H1 (cell line): Measurements from ENCODE around the gene OLIG2. TPM values are rescaled to one million over a fixed set of nuclear protein-coding genes. Genes with fewer than 3 reads are reported as not detected.
A peak's percentile ranks its signal among the peaks of the same experiment; 100 is the strongest.

Experiments
- CTCF ChIA-PET: fragments of 300-600 bp; sonication (Branson Sonifier 250); formaldehyde crosslinking; loops from one replicate; lab custom pipeline; 2021; ENCODE audit not compliant: partially characterized antibody; lab: Charles Lee
- POLR2A ChIA-PET: fragments of 300-600 bp; sonication (Branson Sonifier 250); formaldehyde crosslinking; loops from one replicate; lab custom pipeline; 2021; ENCODE audit warnings: inconsistent platforms; ENCODE audit not compliant: partially characterized antibody; lab: Charles Lee
- DNase-seq, 2 experiments: peaks; one replicate each; pipeline versions ENCODE4 v3.0.0 to v3.0.0-alpha.2; 2010 to 2022; ENCODE audit warnings: low spot score in 2 of 2, low read depth in 1 of 2, mixed read lengths in 1 of 2
- FAIRE-seq: peaks from 2 replicates; lab custom pipeline; 2011; peaks lifted over from hg19 to GRCh38; lab: Jason Lieb, UNC
- H2AFZ ChIP-seq: 2 replicates; pipeline ENCODE4 v1.8.1; 2012; ENCODE audit warnings: low read length, inconsistent platforms
- H2AK5ac ChIP-seq: 2 replicates; pipeline ENCODE4 v1.6.1; 2013; ENCODE audit warnings: low read depth, low read length
- H2BK120ac ChIP-seq: replicated peaks from 2 replicates; pipeline ENCODE3; 2013; ENCODE audit warnings: low read depth, low read length, inconsistent platforms
- H2BK12ac ChIP-seq: 2 replicates; pipeline ENCODE4 v1.6.1; 2013; ENCODE audit warnings: low read depth, low read length
- H2BK15ac ChIP-seq: 2 replicates; pipeline ENCODE4 v1.6.1; 2013; ENCODE audit warnings: low read length
- H2BK20ac ChIP-seq: 2 replicates; pipeline ENCODE4 v1.6.1; 2013; ENCODE audit warnings: low read length
- H2BK5ac ChIP-seq: 2 replicates; pipeline ENCODE4 v1.6.1; 2013; ENCODE audit warnings: low read depth, low read length
- H3K14ac ChIP-seq: 2 replicates; pipeline ENCODE4 v1.6.1; 2013; ENCODE audit warnings: inconsistent platforms; ENCODE audit not compliant: insufficient read length
- H3K18ac ChIP-seq: 2 replicates; pipeline ENCODE4 v1.6.1; 2013; ENCODE audit warnings: low read length; ENCODE audit errors: extremely low read depth
- H3K23ac ChIP-seq: 2 replicates; pipeline ENCODE4 v1.6.1; 2013; ENCODE audit warnings: inconsistent platforms; ENCODE audit not compliant: insufficient read length
- H3K23me2 ChIP-seq: 2 replicates; pipeline ENCODE4 v1.6.1; 2013; ENCODE audit warnings: low read depth, low read length
- H3K27ac ChIP-seq: 2 replicates; pipeline ENCODE4 v1.6.1; 2011; ENCODE audit warnings: low read depth, low read length, inconsistent platforms
- H3K27me3 ChIP-seq, 4 experiments: replicated peaks in 1 of 4; 1 replicate in 1 of 4; 2 replicates in 3 of 4; pipeline versions ENCODE4 v1.6.1 to v1.8.1; 2011 to 2013; ENCODE audit warnings: low read length in 3 of 4, mild to moderate bottlenecking in 3 of 4, inconsistent platforms in 2 of 4, mixed read lengths in 2 of 4, moderate library complexity in 1 of 4; ENCODE audit not compliant: control insufficient read depth in 3 of 4, insufficient read depth in 3 of 4; ENCODE audit errors: extremely low read depth in 1 of 4
- H3K36me3 ChIP-seq, 4 experiments: 2 replicates each; pipeline versions ENCODE4 v1.6.1 to v1.8.1; 2011 to 2013; ENCODE audit warnings: mild to moderate bottlenecking in 4 of 4, low read length in 3 of 4, moderate library complexity in 2 of 4, control low read depth in 1 of 4, inconsistent platforms in 1 of 4; ENCODE audit not compliant: insufficient read depth in 4 of 4, control insufficient read depth in 2 of 4
- H3K4ac ChIP-seq: replicated peaks from 2 replicates; pipeline ENCODE3; 2013; ENCODE audit warnings: low read length, low read depth, mixed read lengths, inconsistent platforms; ENCODE audit not compliant: insufficient read length
- H3K4me1 ChIP-seq, 4 experiments: replicated peaks in 1 of 4; 1 replicate in 1 of 4; 2 replicates in 3 of 4; pipeline versions ENCODE4 v1.6.1 to v1.8.1; 2011 to 2013; ENCODE audit warnings: low read length in 3 of 4, inconsistent platforms in 2 of 4, mixed read lengths in 1 of 4; ENCODE audit not compliant: insufficient read depth in 4 of 4, control insufficient read depth in 3 of 4
- H3K4me2 ChIP-seq, 2 experiments: 2 replicates each; pipeline versions ENCODE4 v1.6.1 to v1.8.1; 2011 to 2013; ENCODE audit warnings: low read depth in 2 of 2, low read length in 2 of 2, control low read depth in 1 of 2, inconsistent platforms in 1 of 2, mild to moderate bottlenecking in 1 of 2; ENCODE audit not compliant: insufficient read depth in 1 of 2
- H3K4me3 ChIP-seq, 4 experiments: fragments of 200-600, 300-600 bp in 1 of 4; sonication (generic), shearing (Covaris generic), sonication (Bioruptor Twin) in 1 of 4; 2 replicates each; pipeline versions ENCODE4 v1.5.1 to v1.8.1; 2011 to 2016; ENCODE audit warnings: low read length in 4 of 4, low read depth in 3 of 4, control low read depth in 2 of 4, inconsistent platforms in 2 of 4, mild to moderate bottlenecking in 2 of 4, mixed read lengths in 1 of 4, moderate library complexity in 1 of 4; ENCODE audit not compliant: insufficient read depth in 2 of 4; ENCODE audit errors: extremely low read depth in 1 of 4
- H3K56ac ChIP-seq: replicated peaks from 2 replicates; pipeline ENCODE3; 2013; ENCODE audit warnings: low read depth, mild to moderate bottlenecking, mixed read lengths, low read length, inconsistent platforms; ENCODE audit not compliant: insufficient read length
- H3K79me1 ChIP-seq: 2 replicates; pipeline ENCODE4 v1.6.1; 2013; ENCODE audit warnings: low read depth, low read length, control low read depth
- H3K79me2 ChIP-seq, 2 experiments: 2 replicates each; pipeline versions ENCODE4 v1.6.1 to v1.8.1; 2012 to 2013; ENCODE audit warnings: low read length in 2 of 2, mild to moderate bottlenecking in 2 of 2, inconsistent platforms in 1 of 2; ENCODE audit not compliant: insufficient read depth in 2 of 2, control insufficient read depth in 1 of 2
- H3K9ac ChIP-seq, 4 experiments: replicated peaks in 1 of 4; 1 replicate in 1 of 4; 2 replicates in 3 of 4; pipeline versions ENCODE4 v1.6.1 to v1.8.1; 2011 to 2013; ENCODE audit warnings: low read depth in 3 of 4, low read length in 3 of 4, control low read depth in 2 of 4, mild to moderate bottlenecking in 2 of 4, moderate library complexity in 2 of 4, inconsistent platforms in 1 of 4; ENCODE audit errors: extremely low read depth in 1 of 4
- H3K9me3 ChIP-seq, 2 experiments: 2 replicates each; pipeline versions ENCODE4 v1.6.1 to v1.8.1; 2012 to 2013; ENCODE audit warnings: mild to moderate bottlenecking in 2 of 2, moderate library complexity in 2 of 2, control low read depth in 1 of 2, inconsistent platforms in 1 of 2, low read depth in 1 of 2, low read length in 1 of 2, mixed read lengths in 1 of 2; ENCODE audit not compliant: insufficient read depth in 2 of 2
- H4K20me1 ChIP-seq, 2 experiments: replicated peaks in 1 of 2; 2 replicates each; pipeline versions ENCODE3 to v1.8.1; 2011 to 2013; ENCODE audit warnings: inconsistent platforms in 2 of 2, low read length in 2 of 2, mild to moderate bottlenecking in 1 of 2; ENCODE audit not compliant: insufficient read depth in 2 of 2, control insufficient read depth in 1 of 2
- H4K5ac ChIP-seq: 2 replicates; pipeline ENCODE4 v1.6.1; 2013; ENCODE audit warnings: low read length, low read depth, mixed read lengths, inconsistent platforms; ENCODE audit not compliant: insufficient read length
- H4K8ac ChIP-seq: 2 replicates; pipeline ENCODE4 v1.8.0; 2013; ENCODE audit warnings: mild to moderate bottlenecking, moderate library complexity, low read length, inconsistent platforms; ENCODE audit not compliant: insufficient read depth; ENCODE audit errors: extremely low read depth
- H4K91ac ChIP-seq: replicated peaks from 2 replicates; pipeline ENCODE3; 2013; ENCODE audit warnings: low read length, mixed read lengths, inconsistent platforms; ENCODE audit not compliant: insufficient read length
- CEBPB ChIP-seq: IDR thresholded peaks from 2 replicates; pipeline ENCODE4 v1.6.1; 2012; ENCODE audit warnings: low read depth, low read length
- CHD1 ChIP-seq: IDR thresholded peaks from 2 replicates; pipeline ENCODE4 v1.6.1; 2012; ENCODE audit warnings: low read depth, low read length, improper control_type of control experiment
- EP300 ChIP-seq, 2 experiments: IDR thresholded peaks; 1 replicate in 1 of 2; 2 replicates in 1 of 2; pipeline ENCODE4 v1.6.1; 2011 to 2012; ENCODE audit warnings: low read depth in 2 of 2, low read length in 2 of 2, mild to moderate bottlenecking in 2 of 2, borderline replicate concordance in 1 of 2, inconsistent platforms in 1 of 2, moderate library complexity in 1 of 2
- KDM4A ChIP-seq: IDR thresholded peaks from one replicate; pipeline ENCODE4 v1.7.1; 2012; ENCODE audit warnings: low read depth, mild to moderate bottlenecking, moderate library complexity, low read length, inconsistent platforms; ENCODE audit not compliant: severe bottlenecking
- KDM5A ChIP-seq: fragments of 200-600 bp; IDR thresholded peaks from 2 replicates; pipeline ENCODE4 v1.7.1; 2012; ENCODE audit warnings: mild to moderate bottlenecking, low read length, inconsistent platforms, mixed read lengths
- RAD21 ChIP-seq, 2 experiments: IDR thresholded peaks in 1 of 2; conservative IDR thresholded peaks in 1 of 2; 2 replicates each; pipeline ENCODE4 v1.6.1; 2011; ENCODE audit warnings: low read depth in 2 of 2, low read length in 2 of 2, improper control_type of control experiment in 1 of 2, inconsistent platforms in 1 of 2, mild to moderate bottlenecking in 1 of 2, moderate library complexity in 1 of 2
- RXRA ChIP-seq: IDR thresholded peaks from 2 replicates; pipeline ENCODE4 v1.6.1; 2011; ENCODE audit warnings: low read depth, mild to moderate bottlenecking, low read length, moderate library complexity; ENCODE audit not compliant: insufficient read depth
- WGBS, 2 experiments: shearing (Covaris generic) in 1 of 2; methylation state at CpG; one replicate each; pipeline versions ENCODE4 v1.1.6 to v1.1.7; 2013 to 2015; ENCODE audit warnings: low lambda C conversion rate in 2 of 2, mixed read lengths in 2 of 2, inconsistent platforms in 1 of 2, low coverage in 1 of 2, missing lambda C conversion rate in 1 of 2; ENCODE audit not compliant: insufficient replicate concordance in 2 of 2, insufficient coverage in 1 of 2, insufficient read length in 1 of 2; ENCODE audit errors: extremely low coverage in 1 of 2, missing lambda C conversion rate in 1 of 2; 5-methylcytosine and 5-hydroxymethylcytosine counted together
- polyA plus RNA-seq, 7 experiments: library from polyadenylated mRNA; depleted of rRNA in 3 of 7; stranded (reverse) in 5 of 7; unstranded in 2 of 7; fragments of >200 nt in 5 of 7; fragments of 200-250 nt in 2 of 7; gene quantifications; 1 replicate in 5 of 7; 2 replicates in 1 of 7; 4 replicates in 1 of 7; pipeline versions ENCODE4 v1.2.1 to v1.2.3, GENCODE V29; 2011 to 2013; ENCODE audit warnings: missing spikeins in 2 of 7, mixed read lengths in 2 of 7
- total RNA-seq: library from RNA; stranded (reverse); fragmentation: NEBNext Ultra II Directional; extraction: Animal tissue kit (Norgen Biotek cat#: 25700); gene quantifications from 2 replicates; pipeline ENCODE4 v1.2.1, GENCODE V29; 2021
- TF ChIP-seq, protein P1 (sequence below): IDR thresholded peaks from 2 replicates; pipeline ENCODE4 v1.6.1; 2012; ENCODE audit warnings: inconsistent platforms

OLIG2 gene
- total and polyA plus RNA-seq, 2 of the 8 experiments (the other 6 are each of a cell fraction or from before 2014, with no cell fraction given) = 0.79 TPM; not detected in 1

DNA sequence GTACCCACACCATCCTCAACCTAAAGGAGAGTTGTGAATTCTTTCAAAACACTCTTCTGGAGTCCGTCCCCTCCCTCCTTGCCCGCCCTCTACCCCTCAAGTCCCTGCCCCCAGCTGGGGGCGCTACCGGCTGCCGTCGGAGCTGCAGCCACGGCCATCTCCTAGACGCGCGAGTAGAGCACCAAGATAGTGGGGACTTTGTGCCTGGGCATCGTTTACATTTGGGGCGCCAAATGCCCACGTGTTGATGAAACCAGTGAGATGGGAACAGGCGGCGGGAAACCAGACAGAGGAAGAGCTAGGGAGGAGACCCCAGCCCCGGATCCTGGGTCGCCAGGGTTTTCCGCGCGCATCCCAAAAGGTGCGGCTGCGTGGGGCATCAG, 638 bp upstream of the OLIG2 start:
- Histone ChIP-seq H3K4me1 (peaks cover 6 to 34% (median 26%) of the 10 kb centered on the region in 4 experiments), H4K91ac (no peak overlapping the region), H3K23ac (no peak overlapping the region), H2BK12ac (peak overlapping the region; percentile 84), H3K23me2 (peaks cover 13% of the 10 kb centered on the region), H2BK15ac (0 out of 2 replicates have a peak overlapping the region, but pooled peaks have one; percentile 81), H3K79me1 (no peaks in the 10 kb centered on the region), H2BK120ac (no peak overlapping the region), H3K4ac (no peak overlapping the region), H4K8ac (no peak overlapping the region; the same call in 1 of the 2 replicates), H3K27me3 (peaks cover 90 to 99% (median 98%) of the 10 kb centered on the region in 4 experiments), H3K4me2 (peak overlapping the region; percentile 85 to 95), H3K4me3 (peak overlapping the region; percentile 54 to 70 (median 56)), H2AK5ac (no peak overlapping the region), H3K56ac (no peak overlapping the region), H3K18ac (no peak overlapping the region; the same call in 1 of the 2 replicates), H3K36me3 (peaks cover 0 to 5% (median 0%) of the 10 kb centered on the region in 4 experiments; a peak in 1 of 8 replicates), H4K20me1 (peaks cover 12 to 14% of the 10 kb centered on the region in 2 experiments), H3K79me2 (no peaks in the 10 kb centered on the region), H3K27ac (no peak overlapping the region), H3K9me3 (no peaks in the 10 kb centered on the region), H2BK5ac (no peak overlapping the region), H3K9ac (no peak overlapping the region; a peak in 2 of 7 replicates), H2AFZ (peak overlapping the region; percentile 83; the same call in 1 of the 2 replicates), H4K5ac (peak overlapping the region; percentile 31), H3K14ac (no peak overlapping the region), H2BK20ac (no peak overlapping the region)
- peak in 1 of 2 experiments; percentile 83 for DNase-seq
- WGBS, 2 experiments = 1% methylated on average over 21 of the region's 22 CpGs; no CpG with 5 or more reads in 1 of the 2 experiments
- ChIA-PET POLR2A (interaction anchor here (1.0 to 1.2 kb wide), 2 partner anchors 10 to 47 kb away, joined by 4 to 5 read pairs; no protein-coding TSS in a partner anchor), CTCF (interaction anchor here (0.8 to 6.0 kb wide), 14 partner anchors 10 to 163 kb away, joined by 3 to 44 read pairs (median 4); no protein-coding TSS in a partner anchor)
- FAIRE-seq = no peak
- peak; percentile 51 to 64; a peak in 3 of 4 replicates for TF ChIP-seq RAD21 (IDR thresholded peaks at IDR 0.05 in 1 of 2, conservative IDR thresholded peaks at IDR 0.05 in 1 of 2; ENCODE audit: low read depth in 2 of 2, low read length in 2 of 2)
- no peak for TF ChIP-seq CEBPB
- TF ChIP-seq, protein P1, sequence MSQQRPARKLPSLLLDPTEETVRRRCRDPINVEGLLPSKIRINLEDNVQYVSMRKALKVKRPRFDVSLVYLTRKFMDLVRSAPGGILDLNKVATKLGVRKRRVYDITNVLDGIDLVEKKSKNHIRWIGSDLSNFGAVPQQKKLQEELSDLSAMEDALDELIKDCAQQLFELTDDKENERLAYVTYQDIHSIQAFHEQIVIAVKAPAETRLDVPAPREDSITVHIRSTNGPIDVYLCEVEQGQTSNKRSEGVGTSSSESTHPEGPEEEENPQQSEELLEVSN = peak; percentile 95
- TF ChIP-seq RXRA = no peak
- no peak for TF ChIP-seq KDM5A
- no peak for TF ChIP-seq CHD1
- TF ChIP-seq KDM4A = peak; percentile 65
- TF ChIP-seq EP300 (IDR thresholded peaks at IDR 0.05; ENCODE audit: borderline replicate concordance in 1 of 2, low read depth in 2 of 2, low read length in 2 of 2) = no peak
